HL-60 (cell line): ENCODE data around the gene DAPL1.

Source experiments
- DNase-seq, 2 experiments: peaks; one replicate each; pipeline ENCODE4 v3.0.0-alpha.2; 2010 to 2020; ENCODE audit warnings: low read depth in 1 of 2, low spot score in 1 of 2
- H3K27ac ChIP-seq: fragments of 250-450 bp; sonication (Bioruptor Pico); replicated peaks from 2 replicates; pipeline ENCODE4 v1.5.1; 2020; ENCODE audit warnings: mild to moderate bottlenecking, moderate library complexity
- H3K27me3 ChIP-seq: fragments of 250-450 bp; sonication (Bioruptor Pico); 2 replicates; pipeline ENCODE4 v1.5.1; 2021; ENCODE audit warnings: mild to moderate bottlenecking, moderate library complexity; ENCODE audit not compliant: insufficient read depth, poor library complexity, severe bottlenecking
- H3K4me3 ChIP-seq: replicated peaks from 2 replicates; pipeline ENCODE4 v1.5.1; 2011; ENCODE audit warnings: mild to moderate bottlenecking, control low read depth, low read length; ENCODE audit not compliant: insufficient read depth
- GABPA ChIP-seq: IDR thresholded peaks from 2 replicates; pipeline ENCODE4 v1.6.1; 2012; ENCODE audit warnings: low read depth
- POLR2AphosphoS5 ChIP-seq: IDR thresholded peaks from 2 replicates; pipeline ENCODE4 v1.6.1; 2012; ENCODE audit warnings: low read depth
- SPI1 ChIP-seq: IDR thresholded peaks from 2 replicates; pipeline ENCODE4 v1.6.1; 2012; ENCODE audit warnings: low read depth, mild to moderate bottlenecking, borderline replicate concordance
- TF ChIP-seq, protein P1 (sequence below): IDR thresholded peaks from one replicate; pipeline ENCODE4 v1.5.1; 2011; ENCODE audit warnings: low read length, control low read depth, inconsistent platforms; ENCODE audit not compliant: insufficient read depth
- TF ChIP-seq, protein P2 (sequence below): IDR thresholded peaks from 2 replicates; pipeline ENCODE4 v1.6.1; 2012; ENCODE audit warnings: low read depth; ENCODE audit not compliant: insufficient replicate concordance

DAPL1 gene

DNA sequence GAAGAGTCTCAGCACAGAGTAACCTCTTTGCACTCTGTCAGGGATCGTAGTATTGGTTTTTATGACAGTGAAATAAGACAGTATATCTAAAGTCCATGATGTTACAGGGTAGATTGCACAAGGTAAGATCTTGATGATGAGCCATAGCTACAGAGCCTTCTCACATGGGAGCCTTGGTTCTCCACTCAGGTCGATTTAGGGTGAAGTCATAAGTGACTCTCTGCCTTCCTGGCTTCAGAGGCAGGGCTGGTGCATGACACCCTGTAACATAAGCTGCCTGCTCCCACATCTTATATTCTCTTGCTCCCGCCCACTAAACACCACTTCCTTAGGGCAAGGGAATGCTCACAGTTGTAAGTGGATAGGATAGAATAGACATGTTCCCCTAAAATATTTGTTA is 13.3 kb downstream of the DAPL1 start:
- H3K27me3 ChIP-seq = no peaks in the 10 kb centered on the region
- no peak overlapping the region for H3K27ac ChIP-seq
- H3K4me3 ChIP-seq = no peak overlapping the region
- no peak for DNase-seq
- TF ChIP-seq SPI1 (no peak), GABPA (no peak), POLR2AphosphoS5 (no peak)
- TF ChIP-seq, protein P1, sequence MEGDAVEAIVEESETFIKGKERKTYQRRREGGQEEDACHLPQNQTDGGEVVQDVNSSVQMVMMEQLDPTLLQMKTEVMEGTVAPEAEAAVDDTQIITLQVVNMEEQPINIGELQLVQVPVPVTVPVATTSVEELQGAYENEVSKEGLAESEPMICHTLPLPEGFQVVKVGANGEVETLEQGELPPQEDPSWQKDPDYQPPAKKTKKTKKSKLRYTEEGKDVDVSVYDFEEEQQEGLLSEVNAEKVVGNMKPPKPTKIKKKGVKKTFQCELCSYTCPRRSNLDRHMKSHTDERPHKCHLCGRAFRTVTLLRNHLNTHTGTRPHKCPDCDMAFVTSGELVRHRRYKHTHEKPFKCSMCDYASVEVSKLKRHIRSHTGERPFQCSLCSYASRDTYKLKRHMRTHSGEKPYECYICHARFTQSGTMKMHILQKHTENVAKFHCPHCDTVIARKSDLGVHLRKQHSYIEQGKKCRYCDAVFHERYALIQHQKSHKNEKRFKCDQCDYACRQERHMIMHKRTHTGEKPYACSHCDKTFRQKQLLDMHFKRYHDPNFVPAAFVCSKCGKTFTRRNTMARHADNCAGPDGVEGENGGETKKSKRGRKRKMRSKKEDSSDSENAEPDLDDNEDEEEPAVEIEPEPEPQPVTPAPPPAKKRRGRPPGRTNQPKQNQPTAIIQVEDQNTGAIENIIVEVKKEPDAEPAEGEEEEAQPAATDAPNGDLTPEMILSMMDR = no peak
- TF ChIP-seq, protein P2, sequence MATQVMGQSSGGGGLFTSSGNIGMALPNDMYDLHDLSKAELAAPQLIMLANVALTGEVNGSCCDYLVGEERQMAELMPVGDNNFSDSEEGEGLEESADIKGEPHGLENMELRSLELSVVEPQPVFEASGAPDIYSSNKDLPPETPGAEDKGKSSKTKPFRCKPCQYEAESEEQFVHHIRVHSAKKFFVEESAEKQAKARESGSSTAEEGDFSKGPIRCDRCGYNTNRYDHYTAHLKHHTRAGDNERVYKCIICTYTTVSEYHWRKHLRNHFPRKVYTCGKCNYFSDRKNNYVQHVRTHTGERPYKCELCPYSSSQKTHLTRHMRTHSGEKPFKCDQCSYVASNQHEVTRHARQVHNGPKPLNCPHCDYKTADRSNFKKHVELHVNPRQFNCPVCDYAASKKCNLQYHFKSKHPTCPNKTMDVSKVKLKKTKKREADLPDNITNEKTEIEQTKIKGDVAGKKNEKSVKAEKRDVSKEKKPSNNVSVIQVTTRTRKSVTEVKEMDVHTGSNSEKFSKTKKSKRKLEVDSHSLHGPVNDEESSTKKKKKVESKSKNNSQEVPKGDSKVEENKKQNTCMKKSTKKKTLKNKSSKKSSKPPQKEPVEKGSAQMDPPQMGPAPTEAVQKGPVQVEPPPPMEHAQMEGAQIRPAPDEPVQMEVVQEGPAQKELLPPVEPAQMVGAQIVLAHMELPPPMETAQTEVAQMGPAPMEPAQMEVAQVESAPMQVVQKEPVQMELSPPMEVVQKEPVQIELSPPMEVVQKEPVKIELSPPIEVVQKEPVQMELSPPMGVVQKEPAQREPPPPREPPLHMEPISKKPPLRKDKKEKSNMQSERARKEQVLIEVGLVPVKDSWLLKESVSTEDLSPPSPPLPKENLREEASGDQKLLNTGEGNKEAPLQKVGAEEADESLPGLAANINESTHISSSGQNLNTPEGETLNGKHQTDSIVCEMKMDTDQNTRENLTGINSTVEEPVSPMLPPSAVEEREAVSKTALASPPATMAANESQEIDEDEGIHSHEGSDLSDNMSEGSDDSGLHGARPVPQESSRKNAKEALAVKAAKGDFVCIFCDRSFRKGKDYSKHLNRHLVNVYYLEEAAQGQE = no peak

DNA sequence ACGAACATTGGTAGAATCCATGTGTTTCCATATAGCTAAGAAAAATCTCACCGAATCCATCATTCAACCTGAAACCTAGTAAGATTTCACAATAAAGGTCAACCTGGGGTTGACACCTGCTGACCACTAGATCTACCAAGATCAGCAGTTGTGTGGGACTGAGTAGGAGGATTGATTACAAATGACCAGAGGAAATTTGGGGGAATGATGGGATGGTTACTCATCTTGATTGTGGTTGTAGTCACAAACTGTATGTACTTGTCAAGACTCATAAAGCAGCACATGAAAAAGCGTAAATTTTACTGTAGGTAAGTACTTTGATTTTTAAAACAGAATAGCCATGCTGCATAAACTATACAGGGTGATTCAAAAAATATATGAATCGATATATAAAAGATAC is 14.7 kb downstream of the DAPL1 start:
- Histone ChIP-seq H3K27me3 (no peaks in the 10 kb centered on the region), H3K27ac (no peak overlapping the region), H3K4me3 (no peak overlapping the region)
- no peak for DNase-seq
- no peak for TF ChIP-seq SPI1
- TF ChIP-seq, protein P2 = no peak

DNA sequence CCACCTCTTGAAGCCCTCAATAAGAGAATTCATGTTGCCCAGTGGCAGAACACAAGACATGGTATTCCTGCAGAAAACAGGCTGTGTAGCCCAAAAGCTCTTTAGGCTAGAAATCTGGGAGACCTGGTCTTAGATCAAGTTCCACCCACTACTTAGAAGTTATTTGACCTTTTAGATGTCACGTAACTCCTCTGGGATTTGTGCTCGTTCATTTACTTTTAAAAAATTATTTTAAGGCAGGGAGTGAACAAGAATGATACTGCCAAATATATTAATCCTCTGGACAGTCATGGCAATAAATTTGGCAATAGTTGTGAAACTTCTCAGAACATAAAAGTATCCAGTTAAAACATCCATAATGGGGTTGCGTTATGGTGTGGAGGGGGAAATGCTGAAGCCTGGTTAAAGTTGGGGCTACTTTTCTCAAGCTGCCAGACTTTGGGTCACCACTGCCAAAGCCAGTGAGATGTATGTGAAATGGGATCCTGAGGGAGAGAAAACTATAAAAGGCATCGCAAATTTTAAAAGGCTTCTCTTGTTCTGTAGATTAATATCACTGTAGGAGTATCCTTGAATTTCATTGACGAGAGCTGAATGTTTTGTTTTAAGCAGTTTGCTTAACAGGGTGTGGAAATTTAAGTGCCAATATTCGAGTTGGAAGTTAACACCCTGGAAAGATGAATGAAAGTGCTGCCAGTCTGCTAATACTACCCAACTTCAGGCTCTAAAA is 15.8 kb downstream of the DAPL1 start:
- TF ChIP-seq, protein P2 = no peak
- TF ChIP-seq, protein P1 = no peak
- no peak for TF ChIP-seq POLR2AphosphoS5
- TF ChIP-seq GABPA = no peak
- TF ChIP-seq SPI1 = no peak
- Histone ChIP-seq H3K27ac (no peak overlapping the region), H3K27me3 (no peaks in the 10 kb centered on the region), H3K4me3 (no peak overlapping the region)
- no peak for DNase-seq

DNA sequence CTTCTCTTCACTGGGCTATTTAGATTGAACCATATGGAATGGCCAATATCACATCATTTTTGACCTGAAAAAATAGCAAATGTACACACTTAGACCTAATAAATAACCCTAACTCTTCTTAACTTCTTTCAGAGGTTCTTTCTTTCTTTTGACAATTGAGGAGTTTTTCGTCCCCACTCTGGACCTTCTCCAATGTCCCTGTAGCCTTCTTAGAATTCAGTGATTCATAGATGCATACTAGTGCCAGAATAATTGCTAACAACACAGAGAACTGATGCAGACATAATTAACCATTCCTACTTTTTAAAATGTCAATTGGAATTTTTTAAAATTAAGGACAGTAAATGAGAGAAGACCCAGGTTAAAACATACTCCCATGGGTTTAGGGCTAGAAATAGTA is 20.0 kb downstream of the DAPL1 start:
- TF ChIP-seq, protein P1 = no peak
- TF ChIP-seq SPI1 = no peak
- TF ChIP-seq GABPA = no peak
- TF ChIP-seq POLR2AphosphoS5 = no peak
- TF ChIP-seq, protein P2 = no peak
- no peaks in the 10 kb centered on the region for H3K27me3 ChIP-seq
- H3K4me3 ChIP-seq = no peak overlapping the region
- DNase-seq = no peak
- H3K27ac ChIP-seq = no peak overlapping the region
